Stimulated activated naive B cell treated with anti-CD40 and anti-IgM and Interleukin-4, amounts not matched to agents 10 μg/mL and 1 μg/mL and 100 μg/mL, for 72 hours (primary cell): ENCODE measurements around the gene FAM53A.
"Not testable (repeated sequence)": the region's sequence is repeated elsewhere in the genome, so short reads cannot be mapped to it uniquely, and the experiment has no call there.

Experiments
- ATAC-seq, 2 donors: fragments of 150-1000 bp; cut with Tn5 transposase; replicated peaks; 2 replicates each; pipeline ENCODE4 v1.10.0; 2021; ENCODE audit warnings: moderate library complexity in 1 of 2
- DNase-seq: peaks from one replicate; pipeline ENCODE4 v3.0.0; 2021
- H3K27ac Mint-ChIP-seq: one replicate; pipeline ENCODE4 v1.8.0; 2022; ENCODE audit warnings: mild to moderate bottlenecking, mixed read lengths
- H3K27me3 Mint-ChIP-seq, 2 donors: one replicate each; pipeline ENCODE4 v1.8.0; 2022; ENCODE audit warnings: mixed read lengths in 2 of 2
- H3K36me3 Mint-ChIP-seq, 2 donors: one replicate each; pipeline ENCODE4 v1.8.0; 2022; ENCODE audit warnings: mixed read lengths in 2 of 2, mild to moderate bottlenecking in 1 of 2
- H3K4me1 Mint-ChIP-seq, 2 donors: one replicate each; pipeline ENCODE4 v1.8.0; 2022; ENCODE audit warnings: mixed read lengths in 2 of 2, mild to moderate bottlenecking in 1 of 2
- H3K4me3 Mint-ChIP-seq, 2 donors: one replicate each; pipeline ENCODE4 v1.8.0; 2022; ENCODE audit warnings: mild to moderate bottlenecking in 2 of 2, mixed read lengths in 2 of 2, moderate library complexity in 1 of 2
- H3K9me3 Mint-ChIP-seq, 2 donors: one replicate each; pipeline ENCODE4 v1.8.0; 2022; ENCODE audit warnings: mixed read lengths in 2 of 2, mild to moderate bottlenecking in 1 of 2

FAM53A gene

DNA sequence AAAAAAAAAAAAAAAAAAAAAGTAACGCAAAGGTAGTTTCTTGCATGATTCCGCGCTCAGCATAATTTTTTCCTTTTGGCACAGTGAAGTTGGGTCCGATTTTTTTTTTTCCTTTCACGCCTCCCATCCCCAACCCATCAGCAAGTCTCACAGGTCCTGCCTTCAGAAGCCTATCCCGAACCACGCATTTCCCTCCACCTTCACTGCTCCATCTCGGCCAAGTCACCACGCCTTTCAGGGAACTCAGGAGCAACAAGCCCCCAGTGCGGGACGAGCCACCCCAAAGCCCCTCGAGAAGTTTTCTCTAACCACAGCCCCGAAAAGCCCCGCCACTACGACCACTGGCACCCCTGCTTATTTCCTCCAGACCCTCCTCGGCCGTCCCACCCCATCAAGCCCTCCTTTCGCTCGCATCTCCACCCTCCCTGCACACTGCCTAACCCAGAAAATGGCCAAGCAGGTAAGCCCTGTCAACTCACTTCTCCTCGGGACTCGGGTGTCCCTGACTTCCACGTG lies 27.0 kb upstream of the FAM53A start:
- no peak for DNase-seq
- peak in 1 of 2 donors; percentile 0 for ATAC-seq
- Mint-ChIP-seq H3K4me1 (peaks cover 32 to 53% of the 10 kb centered on the region in 2 donors), H3K9me3 (no peaks in the 10 kb centered on the region), H3K4me3 (peak overlapping the region; percentile 91 to 93), H3K36me3 (peaks cover 35 to 44% of the 10 kb centered on the region in 2 donors), H3K27ac (peak overlapping the region; percentile 95), H3K27me3 (no peaks in the 10 kb centered on the region)

DNA sequence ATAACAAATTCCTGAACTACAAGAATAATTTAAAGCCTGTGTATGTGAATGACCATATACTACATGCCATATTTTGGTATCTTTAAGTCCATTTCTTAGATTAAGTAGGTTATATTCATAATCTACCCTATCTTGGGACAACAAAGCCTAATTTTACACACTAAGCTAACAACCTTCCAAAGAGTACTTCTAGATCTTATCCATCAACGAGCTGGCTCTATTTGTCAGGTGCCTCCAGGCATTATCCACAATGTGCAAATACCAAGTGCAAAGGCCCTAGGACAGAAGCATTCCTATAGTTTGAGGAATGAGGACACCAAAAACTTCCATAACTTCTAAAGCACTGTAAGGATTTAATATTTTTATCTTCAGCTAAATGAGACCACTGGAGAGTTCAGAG lies 24.5 kb upstream of the FAM53A start:
- no peaks in the 10 kb centered on the region for H3K9me3 Mint-ChIP-seq
- H3K27ac Mint-ChIP-seq = no peak overlapping the region

DNA sequence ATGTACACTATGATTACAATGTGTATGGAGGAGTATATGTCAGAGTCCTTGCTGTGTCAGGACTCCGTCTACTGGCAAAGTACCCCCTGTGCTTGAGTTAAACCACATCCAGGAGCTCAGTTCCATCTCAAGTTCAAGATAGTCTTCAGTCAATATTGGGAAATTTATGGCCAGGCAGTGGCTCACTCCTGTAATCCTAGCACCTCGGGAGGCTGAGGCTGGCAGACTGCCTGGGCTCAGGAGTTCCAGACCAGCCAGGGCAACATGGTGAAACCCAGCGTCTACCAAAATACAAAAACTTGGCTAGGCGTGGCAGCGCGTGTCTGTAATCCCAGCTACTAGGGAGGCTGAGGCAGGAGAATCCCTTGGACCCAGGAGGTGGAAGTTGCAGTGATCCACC lies 22.2 kb upstream of the FAM53A start:
- Mint-ChIP-seq H3K27me3 (no peaks in the 10 kb centered on the region), H3K4me3 (no peak overlapping the region), H3K4me1 (peaks cover 17 to 34% of the 10 kb centered on the region in 2 donors), H3K36me3 (peaks cover 25 to 45% of the 10 kb centered on the region in 2 donors), H3K27ac (no peak overlapping the region), H3K9me3 (no peaks in the 10 kb centered on the region)
- ATAC-seq = no peak
- DNase-seq = no peak

More for the DNA sequence above, 24.5 kb upstream of the FAM53A start:
- H3K27me3 Mint-ChIP-seq = no peaks in the 10 kb centered on the region
- peaks cover 17 to 39% of the 10 kb centered on the region in 2 donors for H3K4me1 Mint-ChIP-seq
- no peak overlapping the region for H3K4me3 Mint-ChIP-seq
- ATAC-seq (no peak), DNase-seq (no peak)
- peaks cover 29 to 46% of the 10 kb centered on the region in 2 donors for H3K36me3 Mint-ChIP-seq

GRCh38 chr4:1705732-1706131 lies 21.6 kb upstream of the FAM53A start:
- no peak for DNase-seq
- no peak for ATAC-seq
- peaks cover 12 to 27% of the 10 kb centered on the region in 2 donors for H3K4me1 Mint-ChIP-seq
- H3K36me3 Mint-ChIP-seq = peaks cover 21 to 40% of the 10 kb centered on the region in 2 donors
- no peak overlapping the region for H3K4me3 Mint-ChIP-seq
- H3K27ac Mint-ChIP-seq = no peak overlapping the region
- H3K9me3 Mint-ChIP-seq = no peaks in the 10 kb centered on the region
- no peaks in the 10 kb centered on the region for H3K27me3 Mint-ChIP-seq

DNA sequence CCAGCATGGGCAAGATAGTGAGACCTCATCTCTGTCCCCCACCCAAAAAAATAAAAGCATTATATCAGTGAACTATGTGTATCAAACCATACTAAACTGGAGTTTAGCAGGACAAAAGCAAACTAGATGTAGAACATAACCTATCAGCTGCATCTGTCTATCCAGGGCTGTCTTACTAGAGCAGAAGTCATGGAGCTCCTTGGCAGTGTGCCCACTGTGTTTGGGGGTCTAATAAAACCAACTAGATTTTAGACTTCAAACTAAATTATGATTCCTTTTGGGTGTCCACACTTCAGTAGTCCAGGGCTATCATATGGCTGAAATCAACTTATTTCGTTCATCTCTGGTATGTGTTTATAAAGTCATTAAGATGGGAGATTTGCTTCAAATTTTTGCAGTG lies 19.8 kb upstream of the FAM53A start:
- Mint-ChIP-seq H3K27ac (no peak overlapping the region), H3K36me3 (peaks cover 16 to 36% of the 10 kb centered on the region in 2 donors), H3K9me3 (no peaks in the 10 kb centered on the region), H3K4me1 (peaks cover 6 to 12% of the 10 kb centered on the region in 2 donors), H3K4me3 (no peak overlapping the region), H3K27me3 (no peaks in the 10 kb centered on the region)
- no peak for DNase-seq
- no peak for ATAC-seq

- peaks cover 18 to 40% of the 10 kb centered on the region in 2 donors for H3K36me3 Mint-ChIP-seq
- peaks cover 2 to 12% of the 10 kb centered on the region in 2 donors for H3K4me1 Mint-ChIP-seq
- not testable (repeated sequence) for H3K27ac Mint-ChIP-seq, H3K9me3 Mint-ChIP-seq, H3K27me3 Mint-ChIP-seq, DNase-seq, H3K4me3 Mint-ChIP-seq, ATAC-seq
Measured at GRCh38 chr4:1701671-1702070, 17.6 kb upstream of the FAM53A start.

- Mint-ChIP-seq H3K36me3 (peaks cover 37 to 53% of the 10 kb centered on the region in 2 donors), H3K4me3 (no peak overlapping the region)
Measured at GRCh38 chr4:1695913-1696312, 11.8 kb upstream of the FAM53A start.

DNA sequence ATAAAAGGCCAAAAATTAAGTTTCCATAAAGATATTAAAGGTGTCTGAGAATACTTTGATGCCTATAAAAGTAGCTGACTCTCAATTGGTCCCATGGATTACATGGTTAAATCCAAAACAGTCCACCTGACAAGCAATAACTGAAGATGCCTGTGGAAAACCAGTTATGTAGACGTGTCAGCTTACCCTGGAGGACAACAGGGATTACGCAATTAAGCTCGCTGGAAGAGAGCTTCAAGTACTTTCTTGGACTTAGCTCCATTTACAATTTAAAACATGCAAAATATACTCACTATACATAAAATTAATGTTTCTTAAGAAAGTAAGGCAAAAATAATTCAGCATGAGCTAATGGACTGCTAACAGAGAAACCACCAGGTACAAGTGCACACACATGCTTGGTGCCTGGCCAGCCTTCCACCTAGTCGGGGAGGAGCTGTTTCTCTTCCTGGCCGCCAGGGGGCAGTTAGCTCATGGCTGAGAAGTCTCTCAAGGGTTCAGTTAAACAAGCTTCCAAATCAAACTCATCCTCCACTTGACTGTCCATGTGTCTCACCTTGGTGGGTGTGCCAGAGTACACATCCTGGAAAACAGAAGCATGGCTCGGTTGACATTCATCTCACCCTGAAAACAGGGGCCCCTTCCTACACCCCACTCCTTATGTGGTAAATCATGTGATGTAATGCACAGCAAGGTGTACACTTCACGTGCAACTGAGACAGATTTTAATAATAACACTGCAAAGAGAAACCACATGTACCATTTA lies 9.2 kb upstream of the FAM53A start:
- H3K4me1 Mint-ChIP-seq = peaks cover 0 to 3% of the 10 kb centered on the region in 2 donors
- peak; percentile 97 for ATAC-seq
- H3K27ac Mint-ChIP-seq = no peak overlapping the region
- peaks cover 42 to 62% of the 10 kb centered on the region in 2 donors for H3K36me3 Mint-ChIP-seq
- no peak overlapping the region for H3K4me3 Mint-ChIP-seq
- peak; percentile 55 for DNase-seq
- no peaks in the 10 kb centered on the region for H3K9me3 Mint-ChIP-seq
- H3K27me3 Mint-ChIP-seq = no peaks in the 10 kb centered on the region

More at GRCh38 chr4:1695913-1696312, 11.8 kb upstream of the FAM53A start:
- ATAC-seq (no peak), DNase-seq (no peak)
- H3K9me3 Mint-ChIP-seq = no peaks in the 10 kb centered on the region
- H3K27me3 Mint-ChIP-seq = no peaks in the 10 kb centered on the region
- peak overlapping the region; percentile 14 for H3K27ac Mint-ChIP-seq
- peaks cover 0 to 3% of the 10 kb centered on the region in 2 donors for H3K4me1 Mint-ChIP-seq

DNA sequence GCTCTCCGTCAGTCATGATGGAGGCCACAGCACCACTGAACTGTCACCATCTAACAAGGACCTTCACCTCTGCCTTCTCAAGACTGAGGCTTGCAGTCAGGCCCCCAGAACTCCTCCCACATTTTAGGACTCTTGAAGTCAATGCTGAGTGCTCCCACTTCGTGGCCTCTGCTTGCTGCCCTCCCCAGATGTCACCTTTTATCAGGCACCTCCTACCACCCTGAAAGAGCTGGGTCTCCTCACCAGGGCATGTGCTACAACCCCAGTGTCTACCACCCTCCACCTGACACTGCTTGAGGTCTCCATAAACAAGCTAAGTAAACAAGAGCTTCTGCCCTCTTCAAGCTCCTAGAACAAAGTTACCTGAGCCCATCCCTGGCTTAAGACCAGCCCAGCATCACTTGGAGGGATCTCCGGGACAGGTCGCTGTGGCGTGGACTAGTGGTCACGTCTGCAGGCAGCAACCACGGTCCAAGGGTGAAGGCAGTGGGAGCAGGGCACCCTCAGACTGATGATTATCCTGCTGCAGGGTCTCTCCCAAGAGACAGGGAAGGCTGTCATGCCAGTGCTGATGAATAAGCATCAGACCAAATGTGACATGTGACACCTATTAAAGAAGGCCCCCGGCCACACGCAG lies 7.7 kb upstream of the FAM53A start:
- peaks cover 0 to 3% of the 10 kb centered on the region in 2 donors for H3K4me1 Mint-ChIP-seq
- no peak overlapping the region for H3K4me3 Mint-ChIP-seq
- no peaks in the 10 kb centered on the region for H3K9me3 Mint-ChIP-seq
- H3K27ac Mint-ChIP-seq = no peak overlapping the region
- H3K36me3 Mint-ChIP-seq = peaks cover 39 to 53% of the 10 kb centered on the region in 2 donors
- H3K27me3 Mint-ChIP-seq = no peaks in the 10 kb centered on the region
- DNase-seq (no peak), ATAC-seq (no peak)

GRCh38 chr4:1690698-1691097 lies 6.6 kb upstream of the FAM53A start:
- no peak for ATAC-seq
- Mint-ChIP-seq H3K27me3 (no peaks in the 10 kb centered on the region), H3K4me1 (peaks cover 0 to 3% of the 10 kb centered on the region in 2 donors), H3K27ac (peak overlapping the region; percentile 52), H3K4me3 (no peak overlapping the region), H3K36me3 (peaks cover 34 to 47% of the 10 kb centered on the region in 2 donors), H3K9me3 (no peaks in the 10 kb centered on the region)
- DNase-seq = no peak

- DNase-seq (no peak), ATAC-seq (no peak)
Measured at GRCh38 chr4:1686440-1687036, 2.4 kb upstream of the FAM53A start.

GRCh38 chr4:1685235-1686150 lies 1.4 kb upstream of the FAM53A start:
- Mint-ChIP-seq H3K36me3 (peaks cover 6 to 10% of the 10 kb centered on the region in 2 donors), H3K27me3 (no peaks in the 10 kb centered on the region), H3K27ac (no peak overlapping the region), H3K4me3 (peak overlapping the region in 1 of 2 donors; percentile 86), H3K4me1 (peaks cover 2 to 13% of the 10 kb centered on the region in 2 donors), H3K9me3 (no peaks in the 10 kb centered on the region)
- DNase-seq (no peak), ATAC-seq (no peak)

More at GRCh38 chr4:1686440-1687036, 2.4 kb upstream of the FAM53A start:
- peaks cover 12 to 21% of the 10 kb centered on the region in 2 donors for H3K36me3 Mint-ChIP-seq
- H3K4me1 Mint-ChIP-seq = peaks cover 2 to 13% of the 10 kb centered on the region in 2 donors
- H3K4me3 Mint-ChIP-seq = no peak overlapping the region
- no peaks in the 10 kb centered on the region for H3K9me3 Mint-ChIP-seq
- no peaks in the 10 kb centered on the region for H3K27me3 Mint-ChIP-seq
- no peak overlapping the region for H3K27ac Mint-ChIP-seq

DNA sequence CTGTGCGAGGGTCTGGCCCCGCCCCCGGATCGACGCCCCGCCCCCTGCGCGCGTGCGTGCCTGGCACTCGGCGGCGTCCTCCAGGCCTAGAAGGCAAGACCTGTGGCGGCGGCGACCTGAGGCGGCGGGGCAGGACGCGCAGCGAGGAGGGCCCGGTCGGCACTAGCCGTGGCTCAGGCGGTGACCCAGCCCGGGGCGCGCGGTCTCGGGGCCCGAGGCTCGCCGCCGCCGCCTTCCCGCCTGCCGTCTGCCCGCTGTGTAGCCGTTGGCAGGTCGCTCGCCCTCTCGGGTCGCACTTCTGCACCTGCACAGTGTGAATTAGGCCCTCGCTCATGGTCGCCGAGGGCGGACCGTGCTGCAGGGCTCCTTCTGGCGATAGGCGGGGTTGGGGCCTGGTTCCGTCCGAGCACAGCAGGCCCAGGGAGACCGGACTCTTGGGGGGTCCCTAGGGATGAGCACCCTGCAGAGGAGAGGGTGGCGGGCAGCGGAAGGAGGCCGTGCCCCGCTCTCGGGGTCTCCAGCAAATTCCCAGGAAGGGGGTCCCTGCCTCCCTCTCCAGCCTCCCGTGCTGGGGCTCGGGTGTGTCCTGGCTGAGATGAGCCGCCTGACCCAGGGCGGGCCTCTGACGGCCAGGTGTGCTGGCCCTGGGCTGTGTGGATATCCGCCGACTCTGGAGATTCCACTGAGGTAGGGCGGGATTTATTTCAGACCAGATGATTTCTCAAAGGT lies 557 bp upstream of the FAM53A start:
- Mint-ChIP-seq H3K36me3 (peaks cover 3 to 4% of the 10 kb centered on the region in 2 donors), H3K4me3 (peak overlapping the region; percentile 72 to 86), H3K4me1 (peaks cover 2 to 13% of the 10 kb centered on the region in 2 donors), H3K27ac (no peak overlapping the region), H3K9me3 (no peaks in the 10 kb centered on the region), H3K27me3 (no peaks in the 10 kb centered on the region)
- DNase-seq = no peak
- peak; percentile 29 to 38 for ATAC-seq
